ENCODE measurements around the gene KLK13.

KLK13 gene

DNA sequence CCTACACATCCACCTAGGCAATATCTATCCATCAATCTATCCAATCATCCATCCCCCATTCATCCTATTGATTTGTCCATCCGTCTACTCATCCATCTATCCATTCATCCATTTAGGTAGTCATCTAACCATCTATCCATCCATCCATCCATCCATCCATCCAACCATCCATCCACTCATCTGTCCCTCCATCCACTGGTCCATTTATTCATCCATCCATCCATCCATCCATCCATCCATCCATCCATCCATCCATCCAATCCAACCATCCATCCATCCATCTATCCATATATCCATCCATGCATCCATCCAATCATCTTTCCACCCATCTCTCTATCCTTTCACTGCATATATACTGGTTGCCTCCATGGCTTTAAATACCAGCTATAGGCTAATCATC lies 3.9 kb downstream of the KLK13 start:
- no peak for DNase-seq (ENCODE audit: low read depth)

DNA sequence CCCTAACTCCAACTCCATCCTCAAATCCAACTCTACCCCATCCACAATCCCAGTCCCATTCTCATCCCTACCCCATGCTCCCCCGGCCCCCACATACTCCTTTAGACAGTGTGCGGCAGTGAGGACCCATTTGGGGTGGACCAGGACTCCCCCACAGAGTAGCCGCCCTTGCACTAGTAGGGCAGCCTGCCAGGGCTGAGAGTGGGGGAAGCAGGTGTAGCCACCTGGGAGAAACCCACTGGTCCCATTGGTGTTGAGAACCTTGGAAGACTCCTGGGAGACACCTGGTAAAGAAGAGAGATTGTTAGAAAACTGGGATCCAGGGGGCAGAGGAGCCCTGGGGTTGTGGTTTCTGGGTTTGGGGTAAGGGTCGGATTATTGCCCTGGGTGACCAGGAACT lies 4.6 kb downstream of the KLK13 start:
- DNase-seq (ENCODE audit: low read depth) = no peak

DNA sequence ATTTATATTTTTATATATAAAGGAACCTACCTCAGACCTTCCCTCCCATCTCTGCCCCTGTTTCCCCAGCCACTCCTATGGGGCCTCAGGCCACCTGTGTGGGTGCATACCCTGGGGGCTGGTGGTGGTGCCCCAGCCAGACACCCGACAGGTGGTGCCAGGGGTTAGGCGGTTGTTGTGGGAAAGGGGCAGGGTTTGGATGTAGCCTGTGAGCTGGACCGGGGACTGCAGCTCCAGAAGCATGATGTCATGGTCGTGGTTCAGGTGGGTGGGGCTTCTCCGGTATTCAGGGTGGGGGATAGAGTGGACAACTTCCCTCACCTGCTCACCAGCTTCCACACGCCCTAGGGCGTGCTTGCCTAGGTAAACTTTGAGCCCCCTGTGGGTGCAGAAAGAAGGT lies 5.2 kb downstream of the KLK13 start:
- DNase-seq (ENCODE audit: low read depth) = no peak

DNA sequence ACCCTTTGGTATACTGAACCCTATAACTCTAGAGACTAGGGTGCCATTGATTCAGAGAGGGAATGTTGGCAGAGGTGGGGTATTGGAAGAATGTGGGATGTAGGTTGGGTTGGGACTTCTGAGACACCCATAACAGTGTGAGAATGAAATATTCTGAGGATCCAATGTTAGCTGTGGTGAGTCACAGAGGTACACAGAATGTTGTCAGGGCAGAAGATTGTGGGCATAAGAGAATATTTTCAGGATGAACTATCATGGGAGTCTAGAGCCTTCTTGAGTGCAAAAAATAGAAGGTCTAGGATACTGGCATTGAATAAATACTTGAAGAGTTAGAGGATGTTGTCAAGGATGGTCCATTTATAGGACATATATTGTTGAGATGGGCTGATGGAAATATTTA lies 9.0 kb downstream of the KLK13 start:
- DNase-seq (ENCODE audit: low read depth) = no peak

GRCh38 chr19:51047031-51047335 lies 17.9 kb downstream of the KLK13 start:
- no peak for DNase-seq (ENCODE audit: low read depth)

DNA sequence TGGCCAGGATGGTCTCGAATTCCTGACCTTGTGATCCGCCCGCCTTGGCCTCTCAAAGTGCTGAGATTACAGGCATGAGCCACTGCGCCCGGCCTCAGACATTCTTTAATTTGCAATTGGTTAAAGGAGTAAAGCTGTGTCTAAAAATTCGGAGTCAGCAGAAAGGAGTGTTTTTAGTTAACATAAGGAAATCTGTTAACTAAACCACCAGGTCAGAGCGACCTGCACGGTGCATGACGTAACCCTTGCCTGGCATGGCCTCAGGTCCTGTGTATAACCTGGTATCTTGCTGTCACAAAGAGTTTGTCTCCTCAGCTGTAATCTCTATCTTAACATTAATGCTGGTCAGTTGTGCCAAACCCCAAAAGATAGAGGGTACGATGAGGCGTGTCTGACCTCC lies 20.6 kb downstream of the KLK13 start:
- no peak for DNase-seq (ENCODE audit: low read depth)

GRCh38 chr19:51043497-51043896 lies 21.4 kb downstream of the KLK13 start:
- no peak for DNase-seq (ENCODE audit: low read depth)

GRCh38 chr19:51040151-51040550 lies 24.7 kb downstream of the KLK13 start:
- DNase-seq (ENCODE audit: low read depth) = no peak

- no peak for DNase-seq (ENCODE audit: low read depth)
These were observed 28.4 kb downstream of the KLK13 start for GRCh38 chr19:51036519-51036918.

DNA sequence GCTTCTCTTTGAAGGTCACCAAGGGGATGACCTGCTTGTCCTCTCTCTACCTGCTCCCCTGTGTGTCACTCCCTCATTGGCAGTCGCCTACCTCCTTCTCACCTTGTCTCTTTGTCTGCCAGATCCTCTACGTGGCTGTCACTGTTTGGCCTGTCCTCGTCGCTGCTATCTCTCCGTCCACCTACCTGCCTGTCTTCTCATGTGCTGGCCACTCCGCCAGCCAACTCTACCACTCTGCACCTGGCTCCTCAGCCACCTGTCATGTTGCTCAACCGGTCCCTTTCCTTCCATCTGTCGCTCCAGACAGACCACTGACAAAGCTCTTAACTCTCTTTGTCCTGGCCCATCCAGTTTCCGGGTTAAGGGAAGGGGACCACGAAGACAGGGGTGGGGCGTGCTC lies 30.2 kb downstream of the KLK13 start, which contains the start of gene KLK12:
KLK12 (minus strand) TSS at position 299 of the 400 bp plus-strand sequence. CDS start 381 bp downstream, outside the sequence.
- DNase-seq (ENCODE audit: low read depth) = no peak

GRCh38 chr19:51031880-51032225 lies 33.0 kb downstream of the KLK13 start:
- no peak for DNase-seq (ENCODE audit: low read depth)

DNA sequence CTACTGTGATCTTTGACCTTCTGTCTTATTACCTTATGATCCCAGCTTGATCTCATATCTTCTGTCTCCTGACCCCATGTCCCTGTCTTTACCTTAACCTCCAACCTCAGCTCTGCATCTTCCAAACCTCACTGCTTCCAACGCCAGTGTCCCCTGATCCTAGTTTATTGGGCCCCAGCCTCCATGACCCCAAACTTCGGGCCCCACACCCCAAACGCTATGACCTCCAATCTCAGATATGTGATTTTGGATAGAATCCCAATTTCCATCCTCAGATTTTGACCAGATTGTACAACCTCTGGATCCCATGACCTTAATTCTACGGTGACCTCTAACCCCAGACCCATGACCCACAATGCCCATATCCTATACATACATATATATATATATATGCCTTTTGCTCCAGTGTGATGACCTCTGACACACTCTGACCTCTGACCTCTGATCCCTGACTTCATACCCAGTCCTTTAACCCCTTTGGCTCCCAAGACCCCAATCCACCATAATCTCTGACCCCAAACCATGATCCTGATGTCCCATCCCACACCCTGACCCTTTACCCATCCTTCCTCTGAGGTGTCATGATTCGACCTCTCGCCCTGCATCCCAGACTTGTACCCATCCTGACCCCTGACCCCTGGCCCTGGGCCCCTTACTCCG lies 33.5 kb downstream of the KLK13 start:
- DNase-seq (ENCODE audit: low read depth) = no peak

GRCh38 chr19:51030631-51031030 lies 34.3 kb downstream of the KLK13 start:
- no peak for DNase-seq (ENCODE audit: low read depth)

DNA sequence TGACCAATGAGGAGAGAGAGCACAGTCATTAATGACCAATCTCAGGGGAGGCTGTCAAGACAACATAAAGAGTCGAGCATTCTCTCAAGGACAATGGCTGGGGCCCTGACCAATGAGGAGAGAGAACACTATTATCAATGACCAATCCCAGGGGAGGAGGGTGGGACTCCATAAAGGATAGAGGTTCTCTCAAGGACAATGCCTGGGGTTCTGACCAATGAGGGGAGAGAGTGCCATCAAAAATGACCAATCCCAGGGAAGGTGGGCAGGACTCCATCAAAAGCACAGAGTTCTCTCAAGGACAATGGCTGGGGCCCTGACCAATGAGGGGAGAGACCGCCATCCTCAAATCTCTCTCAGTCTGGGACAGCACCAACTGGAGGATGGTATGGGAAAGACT lies 35.2 kb downstream of the KLK13 start:
- DNase-seq (ENCODE audit: low read depth) = no peak

DNA sequence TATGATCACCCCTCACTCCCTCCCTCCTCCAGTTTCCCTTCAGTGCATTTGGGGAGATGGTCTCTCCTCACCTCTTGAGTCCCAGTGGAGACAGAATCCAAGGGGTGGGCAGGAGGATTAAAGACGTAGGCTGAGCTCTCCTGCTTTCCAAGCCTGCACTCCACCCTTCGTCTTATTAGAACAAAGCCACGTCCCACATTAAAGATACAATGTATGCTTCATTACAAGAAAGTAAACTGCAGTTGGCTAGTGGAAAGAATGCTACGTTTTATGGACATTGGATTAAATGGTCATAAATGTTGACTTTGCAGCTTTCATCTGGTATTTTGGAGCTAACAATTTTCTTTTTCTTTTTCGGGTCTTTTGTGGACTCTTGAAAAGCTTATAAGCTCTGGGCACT lies 37.0 kb downstream of the KLK13 start:
- no peak for DNase-seq (ENCODE audit: low read depth)

GRCh38 chr19:51027126-51027806 lies 37.6 kb downstream of the KLK13 start:
- DNase-seq (ENCODE audit: low read depth) = no peak

DNA sequence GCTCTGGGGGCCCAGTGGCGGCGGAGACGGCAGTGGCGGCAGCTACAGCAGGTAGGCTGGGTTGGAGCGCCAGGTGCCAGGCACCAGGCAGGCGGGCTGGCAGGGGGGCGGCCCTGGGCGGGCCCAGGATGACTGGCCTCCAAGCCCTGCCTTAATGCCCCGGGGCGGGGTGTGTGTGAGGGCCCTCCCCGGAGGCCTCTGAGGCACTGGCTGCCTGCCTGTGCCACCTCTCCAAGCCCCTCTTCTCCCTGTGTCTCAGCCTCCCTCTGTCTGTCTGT lies 38.4 kb downstream of the KLK13 start, which contains the start of gene KLK11:
KLK11 (minus strand) TSS at position 63 of the 278 bp plus-strand sequence. CDS start 985 bp downstream, outside the sequence.
- DNase-seq (ENCODE audit: low read depth) = no peak

- no peak for DNase-seq (ENCODE audit: low read depth)
These were observed 38.9 kb downstream of the KLK13 start for GRCh38 chr19:51025809-51026553.

GRCh38 chr19:51025401-51025800 lies 39.5 kb downstream of the KLK13 start:
- DNase-seq (ENCODE audit: low read depth) = no peak

DNA sequence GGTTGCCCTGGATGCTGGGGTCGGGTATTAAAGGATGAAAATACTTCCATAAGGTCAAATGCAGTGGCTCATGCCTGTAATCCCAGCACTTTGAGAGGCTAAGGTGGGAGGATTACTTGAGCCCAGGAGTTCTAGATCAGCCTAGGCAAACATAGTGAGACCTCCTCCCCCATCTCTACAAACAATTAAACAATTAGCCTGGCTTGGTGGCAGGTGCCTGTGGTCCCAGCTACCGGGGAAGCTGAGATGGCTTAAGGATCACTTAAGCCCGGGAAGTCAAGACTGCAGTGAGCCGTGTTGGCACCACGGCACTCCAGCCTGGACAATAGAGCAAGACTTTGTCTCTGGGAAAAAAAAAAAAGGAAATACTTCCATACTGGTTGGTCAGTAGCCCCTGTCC lies 40.0 kb downstream of the KLK13 start:
- no peak for DNase-seq (ENCODE audit: low read depth)

DNA sequence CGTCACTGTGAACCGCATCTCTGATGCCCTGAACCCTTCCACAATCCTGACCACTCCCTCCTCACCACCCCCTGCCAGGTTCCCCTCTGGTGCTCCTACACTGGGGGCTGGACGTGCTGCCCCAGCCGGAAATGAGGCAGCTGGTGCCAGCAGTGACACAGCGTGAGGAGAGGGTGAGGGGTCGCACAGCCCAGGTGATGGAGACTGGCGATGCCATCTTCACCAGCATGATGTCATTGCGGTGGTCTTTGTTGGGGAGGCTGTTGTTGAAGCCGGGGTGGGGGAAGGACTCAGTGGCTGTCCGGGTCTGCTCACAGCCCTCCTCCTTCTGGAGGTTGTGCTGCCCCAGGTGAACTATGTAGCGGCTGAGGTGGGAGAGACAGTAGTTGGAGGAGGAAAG lies 40.9 kb downstream of the KLK13 start:
- DNase-seq (ENCODE audit: low read depth) = no peak

DNA sequence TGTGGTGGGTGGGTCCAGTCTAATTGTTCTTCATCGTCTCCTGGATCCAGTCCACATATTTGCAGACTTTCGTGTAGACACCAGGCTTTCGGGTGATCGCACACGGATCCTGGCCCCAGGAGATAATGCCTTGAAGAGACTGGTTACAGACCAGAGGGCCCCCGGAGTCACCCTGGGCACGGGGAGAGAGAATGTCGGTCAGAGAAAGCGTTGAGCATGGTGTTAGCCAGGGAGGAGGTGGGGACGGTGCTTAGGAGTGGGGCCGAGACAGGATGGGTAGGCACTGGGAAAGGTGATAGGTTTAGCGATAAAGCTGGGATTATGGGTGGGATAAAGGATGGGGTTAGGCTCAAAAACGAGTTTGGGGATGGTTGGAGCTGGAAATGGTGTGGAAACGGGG lies 42.4 kb downstream of the KLK13 start:
- DNase-seq (ENCODE audit: low read depth) = no peak

DNA sequence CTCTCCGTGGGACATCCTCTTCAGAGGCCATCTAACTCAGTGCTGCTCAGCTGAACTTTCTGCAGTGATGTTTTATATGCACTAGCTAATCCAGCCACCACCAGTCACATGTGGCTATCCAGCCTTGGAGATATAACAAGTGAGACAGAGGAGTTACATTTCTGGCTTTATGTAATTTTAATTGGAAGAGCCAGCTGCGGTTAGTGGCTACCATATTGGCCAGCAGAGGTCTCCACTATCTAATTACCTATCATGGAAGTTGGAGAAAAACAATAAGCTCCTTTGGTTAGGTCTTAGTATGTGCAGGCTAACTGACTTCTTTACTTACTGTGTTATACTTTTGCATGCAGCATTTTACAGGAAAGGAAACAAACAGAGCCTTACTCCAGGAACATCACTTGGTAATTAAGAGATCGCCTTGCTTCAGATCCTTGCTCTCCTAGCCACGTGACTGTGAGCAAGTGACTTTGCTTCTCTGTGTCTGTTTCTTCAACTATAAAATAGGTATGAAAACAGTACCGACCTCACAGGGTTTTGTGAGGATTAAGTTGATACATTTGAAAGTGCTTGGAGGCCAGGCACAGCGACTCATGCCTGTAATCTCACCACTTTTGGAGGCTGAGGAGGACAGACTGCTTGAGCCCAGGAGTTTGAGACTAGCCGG lies 43.8 kb downstream of the KLK13 start:
- peak; percentile 24 for DNase-seq (ENCODE audit: low read depth)

Data from fibroblast of gingiva (primary cell).